Neural cell (in vitro differentiated cells): ENCODE measurements around the gene RSU1.

Source experiments
- CTCF ChIP-seq: fragments of 450-650 bp; IDR thresholded peaks from 2 replicates; pipeline ENCODE4 v1.5.1; 2014; ENCODE audit warnings: antibody characterized with exemption, mild to moderate bottlenecking, moderate library complexity; ENCODE audit not compliant: poor library complexity, severe bottlenecking
- EP300 ChIP-seq: fragments of 450-650 bp; conservative IDR thresholded peaks from 2 replicates; pipeline ENCODE4 v1.6.1; 2014; ENCODE audit warnings: antibody characterized with exemption, mild to moderate bottlenecking, moderate library complexity; ENCODE audit not compliant: poor library complexity, severe bottlenecking
- EZH2 ChIP-seq: fragments of 200-600, 300-800 bp; shearing (Covaris generic), sonication (generic); IDR thresholded peaks from 2 replicates; pipeline ENCODE4 v1.6.1; 2014; ENCODE audit warnings: antibody characterized with exemption, low read length, borderline replicate concordance, mild to moderate bottlenecking; ENCODE audit not compliant: insufficient read depth, poor library complexity, severe bottlenecking
- MXI1 ChIP-seq: fragments of 450-650 bp; conservative IDR thresholded peaks from 2 replicates; pipeline ENCODE4 v1.6.1; 2014; ENCODE audit warnings: antibody characterized with exemption, mild to moderate bottlenecking; ENCODE audit not compliant: poor library complexity, severe bottlenecking
- POLR2AphosphoS5 ChIP-seq: IDR thresholded peaks from 2 replicates; pipeline ENCODE4 v1.6.1; 2012
- RAD21 ChIP-seq: fragments of 450-650 bp; conservative IDR thresholded peaks from 2 replicates; pipeline ENCODE4 v1.6.1; 2014; ENCODE audit warnings: antibody characterized with exemption, mild to moderate bottlenecking, moderate library complexity
- REST ChIP-seq: IDR thresholded peaks from 2 replicates; pipeline ENCODE4 v1.6.1; 2012; ENCODE audit warnings: borderline replicate concordance
- SMC3 ChIP-seq: fragments of 450-650 bp; conservative IDR thresholded peaks from 2 replicates; pipeline ENCODE4 v1.6.1; 2014; ENCODE audit warnings: antibody characterized with exemption, mild to moderate bottlenecking, moderate library complexity; ENCODE audit not compliant: poor library complexity
- TAF1 ChIP-seq: IDR thresholded peaks from 2 replicates; pipeline ENCODE4 v1.6.1; 2012; ENCODE audit warnings: low read depth

GRCh38 chr10:16777473-16778370 is 39.5 kb downstream of the RSU1 start:
- TF ChIP-seq MXI1 (no peak), RAD21 (peak; percentile 93), CTCF (peak; percentile 89), EP300 (no peak), EZH2 (no peak), POLR2AphosphoS5 (no peak), SMC3 (peak; percentile 94), TAF1 (no peak), REST (no peak)
